Measurements from ENCODE around the gene NUDT5. TPM values are rescaled to one million over a fixed set of nuclear protein-coding genes. Genes with fewer than 3 reads are reported as not detected.
A peak's percentile ranks its signal among the peaks of the same experiment; 100 is the strongest.
"Not testable (repeated sequence)": the region's sequence is repeated elsewhere in the genome, so short reads cannot be mapped to it uniquely, and the experiment has no call there.

NUDT5 gene
- total and polyA plus RNA-seq, 4 donors = 29.7 to 62.3 (median 46.0) TPM

- Histone ChIP-seq H3K27ac (ENCODE audit: low read depth, low read length) (no peak overlapping the region), H3K4me3 (ENCODE audit: low read depth, low read length) (no peak overlapping the region), H3K27me3 (ENCODE audit: control insufficient read depth, insufficient read depth, low read length) (no peaks in the 10 kb centered on the region), H3K4me1 (ENCODE audit: control insufficient read depth, insufficient read depth, low read length) (no peaks in the 10 kb centered on the region), H3K9me3 (ENCODE audit: control insufficient read depth, insufficient read depth, low read length) (no peaks in the 10 kb centered on the region), H3K36me3 (ENCODE audit: control insufficient read depth, insufficient read depth, low read length) (peaks cover 53% of the 10 kb centered on the region)
- 93% methylated on average over 5 of the region's 9 CpGs for WGBS (ENCODE audit: insufficient coverage)
- DNase-seq (ENCODE audit: low read depth in 4 of 6, low spot score in 6 of 6) = no peak
These were observed 18.0 kb downstream of the NUDT5 start for GRCh38 chr10:12177642-12178041.

- not testable (repeated sequence) for DNase-seq (ENCODE audit: low read depth in 4 of 6, low spot score in 6 of 6); H3K9me3 ChIP-seq (ENCODE audit: control insufficient read depth, insufficient read depth, low read length); H3K27ac ChIP-seq (ENCODE audit: low read depth, low read length); H3K4me1 ChIP-seq (ENCODE audit: control insufficient read depth, insufficient read depth, low read length); H3K4me3 ChIP-seq (ENCODE audit: low read depth, low read length); H3K27me3 ChIP-seq (ENCODE audit: control insufficient read depth, insufficient read depth, low read length)
- 100% methylated on average over 1 of the region's 6 CpGs for whole genome bisulfite sequencing (ENCODE audit: insufficient coverage)
- H3K36me3 ChIP-seq (ENCODE audit: control insufficient read depth, insufficient read depth, low read length) = peaks cover 62% of the 10 kb centered on the region
These were observed 24.2 kb downstream of the NUDT5 start for GRCh38 chr10:12171512-12171911.

DNA sequence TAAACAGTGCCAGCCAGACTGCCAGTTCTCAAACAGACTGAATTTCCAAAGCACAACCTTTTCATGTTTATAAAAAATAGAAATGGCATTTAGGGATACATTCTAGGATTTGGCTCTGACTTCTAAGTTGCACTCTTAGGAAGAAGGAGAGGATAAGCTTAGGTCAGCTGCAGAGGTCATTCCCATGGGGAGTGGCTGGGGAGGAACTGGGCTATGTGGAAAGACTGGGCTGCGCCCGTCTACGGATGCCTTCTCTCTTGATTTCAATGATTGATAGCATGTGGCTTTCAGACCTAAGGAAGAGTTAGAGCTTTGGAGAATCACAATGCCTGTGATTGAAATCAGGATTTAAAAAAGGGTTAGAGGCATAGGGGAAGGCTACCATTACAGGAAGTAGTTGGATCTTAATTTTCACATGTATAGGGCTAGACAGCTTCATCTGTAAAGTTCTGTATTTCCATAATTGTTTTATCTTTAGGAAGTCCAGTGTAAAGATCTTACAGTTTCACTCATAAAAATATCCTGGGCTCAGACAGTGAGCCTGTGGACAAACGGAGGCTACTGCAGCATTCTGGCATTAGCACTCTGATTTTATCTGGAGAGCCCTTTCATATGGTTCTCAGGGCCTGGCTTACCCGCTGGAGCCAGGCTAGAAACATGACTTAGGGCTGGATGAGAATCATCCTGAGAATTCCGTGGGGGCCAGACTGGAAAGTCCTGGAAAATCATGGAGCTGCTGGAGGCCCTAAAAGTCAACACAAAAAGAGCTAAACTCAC lies 29.5 kb downstream of the NUDT5 start:
- Histone ChIP-seq H3K36me3 (ENCODE audit: control insufficient read depth, insufficient read depth, low read length) (peaks cover 55% of the 10 kb centered on the region), H3K9me3 (ENCODE audit: control insufficient read depth, insufficient read depth, low read length) (no peaks in the 10 kb centered on the region), H3K27me3 (ENCODE audit: control insufficient read depth, insufficient read depth, low read length) (no peaks in the 10 kb centered on the region), H3K27ac (ENCODE audit: low read depth, low read length) (no peak overlapping the region), H3K4me3 (ENCODE audit: low read depth, low read length) (no peak overlapping the region), H3K4me1 (ENCODE audit: control insufficient read depth, insufficient read depth, low read length) (peaks cover 4% of the 10 kb centered on the region)
- DNase-seq (ENCODE audit: low read depth in 4 of 6, low spot score in 6 of 6) = no peak
- 87% methylated on average over 6 of the region's 6 CpGs for WGBS (ENCODE audit: insufficient coverage)

DNA sequence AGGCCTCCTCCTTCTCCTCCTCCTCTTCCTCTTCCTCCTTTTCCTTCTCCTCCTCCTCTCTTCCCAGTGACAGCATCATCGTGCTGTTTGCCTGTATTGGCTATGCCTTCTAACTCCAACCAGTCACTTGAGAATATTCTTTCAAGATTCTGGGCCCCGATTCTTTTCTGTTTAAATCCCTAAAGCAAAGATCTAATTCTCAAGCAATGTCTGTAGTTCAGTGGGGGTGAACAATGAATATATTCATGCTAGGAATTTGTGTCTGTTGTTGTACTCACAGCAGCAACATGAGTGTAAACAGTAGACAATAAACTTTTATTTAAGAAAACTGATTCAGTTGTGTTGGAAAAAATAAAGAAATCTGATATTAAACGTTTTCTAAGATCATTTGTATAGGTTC lies 30.7 kb downstream of the NUDT5 start:
- Histone ChIP-seq H3K36me3 (ENCODE audit: control insufficient read depth, insufficient read depth, low read length) (peaks cover 56% of the 10 kb centered on the region), H3K27me3 (ENCODE audit: control insufficient read depth, insufficient read depth, low read length) (no peaks in the 10 kb centered on the region), H3K27ac (ENCODE audit: low read depth, low read length) (peak overlapping the region; percentile 41), H3K4me3 (ENCODE audit: low read depth, low read length) (no peak overlapping the region), H3K9me3 (ENCODE audit: control insufficient read depth, insufficient read depth, low read length) (no peaks in the 10 kb centered on the region), H3K4me1 (ENCODE audit: control insufficient read depth, insufficient read depth, low read length) (peaks cover 4% of the 10 kb centered on the region)
- 71% methylated on average over 1 of the region's 3 CpGs for WGBS (ENCODE audit: insufficient coverage)
- DNase-seq (ENCODE audit: low read depth in 4 of 6, low spot score in 6 of 6) = peak in 1 of 6 donors; percentile 11

DNA sequence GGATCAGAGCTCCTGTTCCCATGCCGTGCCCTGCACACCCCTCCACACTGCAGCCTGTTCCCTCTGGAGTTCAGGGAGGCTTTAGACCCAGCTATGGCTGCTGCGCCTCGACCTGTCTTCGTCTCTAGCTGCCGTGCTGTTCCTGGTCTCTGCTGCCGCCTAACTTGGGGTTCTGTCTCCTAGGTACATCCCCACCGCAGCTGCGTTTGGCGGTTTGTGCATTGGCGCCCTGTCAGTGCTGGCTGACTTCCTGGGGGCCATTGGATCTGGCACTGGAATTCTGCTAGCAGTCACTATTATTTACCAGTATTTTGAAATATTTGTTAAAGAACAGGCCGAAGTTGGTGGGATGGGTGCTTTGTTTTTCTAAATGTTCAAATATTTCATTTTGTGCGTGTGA lies 31.6 kb downstream of the NUDT5 start:
- H3K27me3 ChIP-seq (ENCODE audit: control insufficient read depth, insufficient read depth, low read length) = no peaks in the 10 kb centered on the region
- DNase-seq (ENCODE audit: low read depth in 4 of 6, low spot score in 6 of 6) = no peak
- 89% methylated on average over 11 of the region's 12 CpGs for WGBS (ENCODE audit: insufficient coverage)
- H3K4me3 ChIP-seq (ENCODE audit: low read depth, low read length) = no peak overlapping the region
- no peaks in the 10 kb centered on the region for H3K9me3 ChIP-seq (ENCODE audit: control insufficient read depth, insufficient read depth, low read length)
- H3K4me1 ChIP-seq (ENCODE audit: control insufficient read depth, insufficient read depth, low read length) = peaks cover 4% of the 10 kb centered on the region
- H3K27ac ChIP-seq (ENCODE audit: low read depth, low read length) = peak overlapping the region; percentile 41
- H3K36me3 ChIP-seq (ENCODE audit: control insufficient read depth, insufficient read depth, low read length) = peaks cover 55% of the 10 kb centered on the region

DNA sequence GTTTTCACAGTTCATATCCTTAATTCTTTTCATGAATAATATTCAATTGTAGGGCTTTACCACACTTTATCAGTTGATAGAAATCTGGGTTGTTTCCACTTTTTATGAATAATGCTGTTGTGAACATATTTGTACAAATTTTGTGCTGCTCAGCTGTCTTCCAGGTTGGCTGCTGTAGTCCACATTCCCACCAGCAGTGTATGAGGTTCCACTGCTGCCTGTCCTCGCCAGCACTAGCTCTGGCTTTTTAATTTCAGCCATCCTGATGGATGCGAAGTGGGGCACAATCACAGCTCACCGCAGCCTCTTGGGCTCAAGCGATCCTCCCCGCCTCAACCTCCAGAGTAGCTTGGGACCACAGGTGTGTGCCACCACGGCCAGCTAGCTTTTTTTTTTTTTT lies 32.8 kb downstream of the NUDT5 start:
- H3K9me3 ChIP-seq (ENCODE audit: control insufficient read depth, insufficient read depth, low read length) = no peaks in the 10 kb centered on the region
- peaks cover 4% of the 10 kb centered on the region for H3K4me1 ChIP-seq (ENCODE audit: control insufficient read depth, insufficient read depth, low read length)
- H3K4me3 ChIP-seq (ENCODE audit: low read depth, low read length) = no peak overlapping the region
- 98% methylated on average over 5 of the region's 6 CpGs for WGBS (ENCODE audit: insufficient coverage)
- no peaks in the 10 kb centered on the region for H3K27me3 ChIP-seq (ENCODE audit: control insufficient read depth, insufficient read depth, low read length)
- H3K27ac ChIP-seq (ENCODE audit: low read depth, low read length) = no peak overlapping the region
- H3K36me3 ChIP-seq (ENCODE audit: control insufficient read depth, insufficient read depth, low read length) = peaks cover 53% of the 10 kb centered on the region
- no peak for DNase-seq (ENCODE audit: low read depth in 4 of 6, low spot score in 6 of 6)

GRCh38 chr10:12160664-12161063 lies 35.0 kb downstream of the NUDT5 start:
- no peak for DNase-seq (ENCODE audit: low read depth in 4 of 6, low spot score in 6 of 6)
- H3K9me3 ChIP-seq (ENCODE audit: control insufficient read depth, insufficient read depth, low read length) = no peaks in the 10 kb centered on the region
- no peak overlapping the region for H3K27ac ChIP-seq (ENCODE audit: low read depth, low read length)
- H3K4me1 ChIP-seq (ENCODE audit: control insufficient read depth, insufficient read depth, low read length) = peaks cover 4% of the 10 kb centered on the region
- H3K27me3 ChIP-seq (ENCODE audit: control insufficient read depth, insufficient read depth, low read length) = no peaks in the 10 kb centered on the region
- H3K36me3 ChIP-seq (ENCODE audit: control insufficient read depth, insufficient read depth, low read length) = peaks cover 54% of the 10 kb centered on the region
- no CpG with 5 or more reads among the region's 5 CpGs for WGBS (ENCODE audit: insufficient coverage)
- H3K4me3 ChIP-seq (ENCODE audit: low read depth, low read length) = no peak overlapping the region

DNA sequence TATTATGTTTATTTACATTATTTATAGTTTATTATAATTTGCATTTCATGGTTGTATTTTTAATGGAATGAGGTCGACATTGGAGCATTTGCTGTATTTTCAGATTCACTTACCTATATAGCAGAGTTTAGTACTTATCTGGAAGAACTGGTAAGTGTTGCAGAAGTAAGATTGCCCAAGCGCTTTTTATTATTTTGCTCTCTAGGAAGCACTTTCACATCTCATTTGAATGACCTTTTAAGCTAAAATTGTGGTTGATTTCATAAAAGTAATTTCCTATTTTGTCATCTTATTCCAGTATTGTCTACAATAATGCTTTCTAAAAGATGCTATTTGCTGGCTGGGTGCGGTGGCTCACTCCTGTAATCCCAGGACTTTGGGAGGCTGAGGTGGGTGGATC lies 37.6 kb downstream of the NUDT5 start:
- H3K27me3 ChIP-seq (ENCODE audit: control insufficient read depth, insufficient read depth, low read length) = no peaks in the 10 kb centered on the region
- peaks cover 38% of the 10 kb centered on the region for H3K36me3 ChIP-seq (ENCODE audit: control insufficient read depth, insufficient read depth, low read length)
- H3K4me3 ChIP-seq (ENCODE audit: low read depth, low read length) = no peak overlapping the region
- no peaks in the 10 kb centered on the region for H3K9me3 ChIP-seq (ENCODE audit: control insufficient read depth, insufficient read depth, low read length)
- no peak for DNase-seq (ENCODE audit: low read depth in 4 of 6, low spot score in 6 of 6)
- 100% methylated on average over 1 of the region's 3 CpGs for WGBS (ENCODE audit: insufficient coverage)
- no peaks in the 10 kb centered on the region for H3K4me1 ChIP-seq (ENCODE audit: control insufficient read depth, insufficient read depth, low read length)
- H3K27ac ChIP-seq (ENCODE audit: low read depth, low read length) = no peak overlapping the region

DNA sequence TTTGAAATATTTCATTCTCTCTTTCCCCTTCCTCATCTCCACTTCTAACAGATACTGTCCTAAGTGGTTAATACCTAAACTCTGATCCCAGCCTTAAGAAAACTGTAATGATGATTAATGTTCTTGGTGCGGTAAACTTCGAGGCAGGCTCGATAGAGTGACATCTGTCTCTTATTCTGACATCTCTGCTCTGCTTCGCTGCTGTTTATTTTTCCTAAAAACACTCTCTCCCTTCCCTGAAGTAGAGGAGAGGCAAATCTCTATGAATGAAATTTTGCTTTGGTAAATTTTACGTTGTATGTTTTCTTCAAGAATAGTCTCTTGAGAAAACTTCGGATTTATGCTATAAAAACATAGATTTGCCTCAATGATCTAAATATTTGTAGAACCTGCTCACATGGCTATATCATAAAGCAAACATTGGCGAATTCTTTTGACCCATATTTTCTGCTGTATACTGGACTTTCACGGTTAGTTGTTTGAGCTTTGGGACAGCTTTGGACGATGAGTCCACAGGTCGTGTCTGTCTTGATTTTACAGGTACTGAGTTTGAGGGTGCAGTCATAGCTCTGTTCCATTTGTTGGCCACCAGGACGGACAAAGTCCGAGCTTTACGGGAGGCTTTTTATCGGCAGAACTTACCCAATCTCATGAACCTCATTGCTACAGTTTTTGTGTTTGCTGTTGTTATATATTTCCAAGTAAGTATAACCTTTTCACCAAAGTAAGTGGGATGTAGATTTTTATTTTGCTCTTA lies 39.1 kb downstream of the NUDT5 start:
- H3K4me1 ChIP-seq (ENCODE audit: control insufficient read depth, insufficient read depth, low read length) = no peaks in the 10 kb centered on the region
- no peaks in the 10 kb centered on the region for H3K9me3 ChIP-seq (ENCODE audit: control insufficient read depth, insufficient read depth, low read length)
- H3K36me3 ChIP-seq (ENCODE audit: control insufficient read depth, insufficient read depth, low read length) = peaks cover 36% of the 10 kb centered on the region
- no peak for DNase-seq (ENCODE audit: low read depth in 4 of 6, low spot score in 6 of 6)
- no peak overlapping the region for H3K4me3 ChIP-seq (ENCODE audit: low read depth, low read length)
- H3K27ac ChIP-seq (ENCODE audit: low read depth, low read length) = no peak overlapping the region
- H3K27me3 ChIP-seq (ENCODE audit: control insufficient read depth, insufficient read depth, low read length) = no peaks in the 10 kb centered on the region
- WGBS (ENCODE audit: insufficient coverage) = 93% methylated on average over 3 of the region's 14 CpGs

DNA sequence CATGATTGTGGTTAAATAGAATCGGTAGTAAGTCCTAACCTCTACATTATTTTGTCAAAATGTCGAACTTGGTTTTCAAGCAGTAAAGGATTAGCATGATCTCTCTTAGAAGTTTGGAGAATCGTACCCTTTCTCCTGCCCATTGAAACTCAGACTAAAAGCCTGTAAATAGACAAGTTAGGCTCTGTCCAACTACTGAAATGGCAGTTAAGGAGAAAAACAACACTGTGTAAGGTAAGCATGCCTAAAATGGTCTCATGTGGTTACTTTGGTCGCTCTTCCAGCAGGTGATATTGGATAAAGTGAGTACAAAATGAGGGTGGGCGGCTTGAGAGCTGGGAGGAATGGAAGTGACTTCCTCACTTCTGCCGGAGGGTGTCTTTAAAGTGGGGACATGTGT lies 41.2 kb downstream of the NUDT5 start:
- Histone ChIP-seq H3K36me3 (ENCODE audit: control insufficient read depth, insufficient read depth, low read length) (peaks cover 29% of the 10 kb centered on the region), H3K9me3 (ENCODE audit: control insufficient read depth, insufficient read depth, low read length) (no peaks in the 10 kb centered on the region), H3K27me3 (ENCODE audit: control insufficient read depth, insufficient read depth, low read length) (no peaks in the 10 kb centered on the region), H3K4me3 (ENCODE audit: low read depth, low read length) (no peak overlapping the region), H3K27ac (ENCODE audit: low read depth, low read length) (no peak overlapping the region), H3K4me1 (ENCODE audit: control insufficient read depth, insufficient read depth, low read length) (no peaks in the 10 kb centered on the region)
- 90% methylated on average over 5 of the region's 6 CpGs for WGBS (ENCODE audit: insufficient coverage)
- DNase-seq (ENCODE audit: low read depth in 4 of 6, low spot score in 6 of 6) = no peak

All from spinal cord (tissue), 10 donors.